Caki2 (cell line): ENCODE measurements around the gene CREM. TPM values are rescaled to one million over a fixed set of nuclear protein-coding genes. Genes with fewer than 3 reads are reported as not detected.
A peak's percentile ranks its signal among the peaks of the same experiment; 100 is the strongest.

Source experiments
- DNase-seq: peaks from one replicate; pipeline ENCODE4 v3.0.0-alpha.2; 2015; ENCODE audit warnings: low read depth
- in situ Hi-C: cut with HindIII; loops from 2 replicates; pipeline ENCODE4 v1.10.0; 2016; ENCODE audit warnings: low sequenced_read_pairs, low pct_unique_long_range_greater_than_20kb, mixed read lengths
- total RNA-seq: library from RNA; depleted of rRNA; stranded (reverse); fragments of >200 nt; shearing (Covaris generic); gene quantifications from 2 replicates; pipeline ENCODE4 v1.2.3, GENCODE V29; 2014; ENCODE audit warnings: low replicate concordance

Gene CREM
- total RNA-seq, 1 experiment from 2014 or later = 53.2 TPM

DNA sequence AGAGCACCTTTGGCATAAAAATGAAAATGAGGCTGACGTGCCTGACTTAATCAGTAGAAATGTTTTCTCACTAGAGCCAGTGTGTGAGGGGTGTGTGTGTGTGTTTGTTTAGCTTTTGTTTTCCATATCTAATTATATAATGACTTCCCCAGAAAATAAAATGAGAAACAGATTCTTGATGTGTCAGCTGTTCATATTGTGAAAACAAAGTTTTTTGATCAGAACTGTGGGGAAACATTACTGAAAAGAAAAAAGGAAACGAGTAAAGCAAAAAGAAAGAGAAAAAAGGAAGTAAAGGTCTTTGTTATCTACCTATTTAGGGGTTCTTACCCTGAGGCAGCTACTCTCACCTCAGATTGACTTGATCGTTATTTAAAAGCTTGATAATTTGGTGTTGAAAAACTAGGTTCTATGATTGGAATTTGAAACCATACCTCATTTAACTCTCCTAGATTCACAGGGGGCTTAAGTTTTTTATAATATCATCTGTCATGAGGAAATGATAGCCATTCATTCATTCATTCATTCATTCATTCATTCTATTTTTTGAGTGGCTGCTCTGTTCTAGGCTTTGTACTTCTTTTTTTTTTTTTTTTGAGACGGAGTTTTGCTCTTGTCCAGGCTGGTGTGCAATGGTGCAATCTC lies 58.0 kb downstream of the CREM start:
- DNase-seq = no peak
- in situ Hi-C loops = no loop called here

DNA sequence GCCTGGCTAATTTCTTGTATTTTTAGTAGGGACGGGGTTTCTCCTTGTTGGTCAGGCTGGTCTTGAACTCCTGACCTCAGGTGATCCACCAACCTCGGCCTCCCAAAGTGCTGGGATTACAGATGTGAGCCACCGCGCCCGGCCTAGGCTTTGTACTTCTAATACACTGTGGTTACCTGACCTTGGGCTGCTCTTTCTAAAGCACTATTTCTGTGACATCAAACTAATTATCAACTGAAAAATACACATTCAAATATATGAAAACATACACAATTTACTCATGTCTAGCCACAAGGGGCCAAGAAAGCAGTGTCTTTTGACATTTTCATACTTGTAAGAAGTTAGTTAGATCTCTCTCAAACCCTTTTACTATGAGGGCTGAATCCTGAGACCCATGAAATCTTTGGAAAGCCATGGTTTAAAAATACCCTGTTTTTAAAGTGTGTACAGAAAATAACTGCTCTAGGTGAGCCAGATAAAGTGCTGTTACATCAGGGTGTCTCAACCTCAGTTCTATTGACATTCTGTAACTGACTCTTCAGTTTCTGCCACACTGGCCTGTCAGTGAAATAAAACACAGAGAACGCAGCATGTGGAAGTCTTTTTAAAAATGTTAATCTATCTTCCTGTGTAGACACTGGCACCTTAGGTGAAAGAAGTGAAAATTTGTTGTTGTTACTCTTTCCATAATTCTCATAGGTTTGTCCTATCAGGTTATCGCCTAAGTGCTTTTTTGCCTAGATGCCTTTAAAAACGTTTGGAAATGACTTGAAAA lies 58.8 kb downstream of the CREM start:
- in situ Hi-C loops = no loop called here

DNA sequence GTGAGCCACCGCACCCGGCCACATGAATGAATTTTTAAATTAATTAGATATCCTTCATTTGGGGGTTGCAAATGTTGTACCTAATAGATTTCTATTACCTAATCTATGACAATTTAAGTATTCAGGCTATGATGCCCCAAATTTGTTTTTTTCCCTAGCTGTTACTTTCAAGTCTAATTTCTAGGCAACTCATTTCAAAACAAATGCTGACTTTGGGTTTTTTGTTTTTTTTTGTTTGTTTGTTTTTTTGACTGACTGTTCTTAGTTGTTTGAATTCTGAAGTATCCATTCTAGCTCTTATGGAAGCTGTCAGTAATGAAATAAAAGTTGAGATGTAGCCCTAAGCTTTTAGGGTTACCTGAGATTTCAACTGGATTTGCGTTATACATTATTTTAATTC lies 62.3 kb downstream of the CREM start:
- in situ Hi-C loops = no loop called here
- DNase-seq = no peak

More for the DNA sequence above, 58.8 kb downstream of the CREM start:
- DNase-seq = no peak

DNA sequence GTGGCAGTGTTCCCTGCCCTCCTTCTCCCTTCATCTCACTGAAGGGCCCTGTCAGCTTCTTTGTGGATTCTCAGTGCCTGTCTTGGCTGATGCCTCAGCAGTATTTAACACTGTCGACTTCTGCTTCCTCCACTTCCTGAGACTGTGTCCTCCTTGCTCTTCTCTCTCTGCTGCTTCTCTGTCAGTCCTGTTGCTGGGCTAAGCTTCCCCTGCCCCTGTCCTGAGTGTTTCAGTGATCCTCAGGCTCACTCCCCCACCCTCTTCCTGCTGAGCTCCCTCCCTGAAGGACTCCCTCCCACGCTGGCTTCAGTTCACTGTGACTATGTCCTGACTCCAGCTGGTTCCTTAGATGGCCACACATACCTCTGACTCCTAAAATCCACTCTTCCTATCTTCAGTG lies 64.9 kb downstream of the CREM start:
- DNase-seq = no peak
- in situ Hi-C loops = no loop called here

DNA sequence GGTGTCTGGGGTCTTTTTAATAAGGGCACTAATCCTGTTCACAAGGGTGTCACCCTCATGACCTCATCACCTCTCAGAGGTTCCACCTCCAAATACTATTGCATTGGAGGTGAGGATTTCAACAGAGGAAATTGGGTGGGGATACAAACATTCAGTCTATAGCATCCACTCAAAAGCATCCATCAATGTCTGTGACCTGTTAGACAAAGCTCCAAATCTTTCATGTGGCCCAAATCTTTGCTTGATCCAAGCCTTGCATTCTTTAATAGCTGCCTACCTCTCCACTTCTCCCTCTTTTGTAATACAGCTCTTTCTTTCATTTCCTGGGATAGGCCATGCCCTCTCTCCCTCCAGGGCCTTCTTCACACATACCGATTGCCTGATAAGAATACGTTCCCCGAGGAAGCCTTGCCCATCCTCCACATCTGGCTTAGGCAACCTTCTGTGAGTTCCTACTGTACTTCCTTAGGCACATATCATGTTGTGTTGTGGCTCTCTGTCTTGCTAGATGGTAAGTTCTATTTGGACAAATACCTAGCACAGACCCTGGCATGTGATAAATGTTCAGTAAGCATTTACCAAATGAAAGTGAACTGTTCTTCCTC lies 66.1 kb downstream of the CREM start:
- in situ Hi-C loops = no loop called here
- no peak for DNase-seq

DNA sequence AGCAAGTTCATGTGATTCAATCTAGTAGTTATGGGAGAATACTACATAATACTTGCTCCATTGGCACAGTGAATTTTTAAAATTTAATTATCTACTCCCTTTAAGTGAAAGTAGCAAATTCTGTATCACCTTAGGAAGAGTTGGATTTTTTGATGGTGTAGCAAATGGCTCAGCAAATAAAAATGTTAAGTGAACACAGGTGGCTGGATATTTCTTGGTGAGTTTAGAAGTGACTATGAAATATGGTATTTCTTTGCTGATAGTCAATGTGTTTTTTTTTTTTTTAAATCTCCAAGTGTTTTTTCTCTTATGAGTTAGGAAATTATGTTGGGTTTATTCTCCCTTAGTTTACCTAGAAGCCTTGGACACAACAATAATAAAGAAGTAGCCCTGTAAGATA lies 67.8 kb downstream of the CREM start:
- in situ Hi-C loops = no loop called here
- no peak for DNase-seq

DNA sequence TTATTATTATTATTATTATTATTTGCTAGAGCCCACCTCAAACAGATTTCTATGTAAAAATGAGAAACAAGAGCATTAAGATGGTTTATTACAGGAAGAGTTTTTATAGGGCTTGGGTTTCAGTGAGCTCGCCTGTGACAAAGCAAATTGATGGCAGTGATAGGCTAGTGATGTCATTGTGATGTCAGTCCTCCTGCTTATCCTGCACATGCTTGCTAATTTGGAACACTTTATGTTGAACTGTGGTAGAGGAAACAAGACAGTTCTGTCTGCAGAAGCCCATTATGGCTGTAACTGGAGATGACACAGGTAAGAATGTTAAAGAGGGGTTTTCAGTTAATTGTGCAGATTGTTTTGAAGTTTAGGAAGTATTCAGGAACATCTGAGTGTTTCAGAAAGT lies 68.3 kb downstream of the CREM start:
- in situ Hi-C loops = no loop called here
- DNase-seq = peak; percentile 29

DNA sequence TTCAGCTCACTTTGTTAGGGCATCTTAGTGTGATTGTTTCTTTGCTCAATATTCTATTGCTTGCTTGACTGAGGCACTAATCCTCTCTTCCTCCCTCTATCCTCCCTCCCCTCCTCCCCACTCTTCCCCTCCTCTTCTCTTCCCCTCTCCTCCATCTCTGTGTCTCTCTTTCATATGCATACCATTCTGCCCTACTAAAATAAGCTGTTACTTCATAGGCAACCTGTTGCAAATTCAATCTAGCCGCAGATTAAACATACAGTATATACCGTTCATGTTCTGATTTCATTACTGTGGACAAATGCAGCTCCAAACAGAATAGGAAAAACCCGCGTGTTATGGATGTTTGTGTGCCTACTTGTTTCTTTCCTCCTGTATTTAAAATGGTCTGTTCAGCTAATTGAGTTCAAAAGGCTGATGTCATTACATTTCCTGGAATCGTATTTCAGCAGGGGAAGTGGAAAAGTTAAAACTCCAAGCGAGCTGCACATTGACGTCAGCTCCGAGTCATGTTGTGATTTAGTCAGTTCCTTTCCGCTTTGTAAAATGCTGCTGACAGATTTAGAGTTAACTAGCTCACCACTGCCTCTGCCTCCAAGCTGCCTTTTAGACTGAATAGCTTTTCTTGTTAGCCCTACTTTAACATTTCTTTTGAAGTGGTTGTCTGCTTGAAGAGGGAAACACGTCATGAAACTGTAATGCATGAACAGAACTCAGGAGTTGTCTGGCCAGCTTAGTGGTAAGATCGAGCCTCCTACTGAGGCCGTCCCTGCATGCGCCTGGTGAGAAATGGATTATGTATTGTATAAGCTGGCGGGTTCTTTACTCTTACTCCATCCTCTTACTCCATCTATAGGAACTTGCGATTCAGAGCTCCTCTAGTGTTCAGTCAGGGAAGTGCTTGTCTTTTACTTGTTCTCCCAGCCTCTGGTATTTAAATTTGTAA lies 69.0 kb downstream of the CREM start:
- peak; percentile 93 for DNase-seq
- in situ Hi-C loops = no loop called here

DNA sequence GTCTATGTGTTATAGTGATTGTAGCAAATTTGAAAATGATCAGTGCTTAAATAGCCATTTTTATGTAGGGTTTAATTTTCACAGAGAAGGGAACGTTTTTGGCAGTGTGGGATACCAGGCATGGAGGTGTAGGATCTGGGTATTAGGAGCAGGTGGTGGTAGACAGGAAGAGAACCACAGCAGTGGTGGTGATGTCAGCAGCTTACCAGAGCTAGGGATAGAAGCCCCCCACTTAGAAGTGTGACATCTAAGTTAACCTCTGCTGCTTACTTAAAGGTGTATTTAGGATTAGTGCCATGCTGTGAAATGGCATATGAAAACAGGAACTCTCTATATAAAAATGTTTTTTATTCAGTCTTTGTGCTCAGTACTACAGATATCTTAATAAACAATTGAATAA lies 73.8 kb downstream of the CREM start:
- DNase-seq = no peak
- in situ Hi-C loops = no loop called here

DNA sequence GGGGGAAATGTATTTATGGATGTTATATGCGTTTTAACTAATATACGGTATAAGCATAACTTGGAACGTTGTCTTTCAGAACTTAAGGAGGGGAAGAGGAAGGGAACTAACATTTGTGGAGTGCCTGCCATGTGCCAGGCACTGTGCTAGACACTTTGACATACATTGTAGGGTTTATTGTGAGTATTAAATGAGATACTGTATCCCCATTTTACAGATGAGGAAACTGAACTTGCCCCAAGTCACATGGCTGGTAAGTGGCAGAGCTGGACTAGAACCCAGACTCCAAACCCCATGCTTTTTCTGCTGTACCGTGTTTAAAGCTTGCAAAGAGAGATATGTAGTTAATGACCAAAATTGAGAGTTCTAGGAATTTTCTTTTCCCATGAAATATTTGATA lies 74.6 kb downstream of the CREM start:
- in situ Hi-C loops = no loop called here
- no peak for DNase-seq

DNA sequence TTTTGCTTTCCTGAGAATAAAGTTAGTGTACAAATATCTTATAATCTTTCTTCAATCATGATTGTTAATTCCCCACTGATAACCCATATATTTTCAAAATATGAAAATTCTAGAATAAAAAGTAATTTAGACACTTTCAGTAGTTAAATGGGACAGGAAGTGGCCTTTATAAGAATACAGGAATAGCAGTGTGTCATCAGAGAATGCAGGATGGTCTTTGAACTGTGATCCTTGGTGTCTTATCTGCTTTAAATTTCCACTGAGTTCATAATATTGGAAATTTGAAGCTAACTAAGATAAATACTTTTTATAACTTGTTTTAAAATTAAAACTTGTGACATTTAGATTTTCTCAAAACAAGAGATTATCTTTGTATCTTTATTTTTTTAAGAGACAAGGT lies 75.4 kb downstream of the CREM start:
- in situ Hi-C loops = no loop called here
- DNase-seq = no peak

DNA sequence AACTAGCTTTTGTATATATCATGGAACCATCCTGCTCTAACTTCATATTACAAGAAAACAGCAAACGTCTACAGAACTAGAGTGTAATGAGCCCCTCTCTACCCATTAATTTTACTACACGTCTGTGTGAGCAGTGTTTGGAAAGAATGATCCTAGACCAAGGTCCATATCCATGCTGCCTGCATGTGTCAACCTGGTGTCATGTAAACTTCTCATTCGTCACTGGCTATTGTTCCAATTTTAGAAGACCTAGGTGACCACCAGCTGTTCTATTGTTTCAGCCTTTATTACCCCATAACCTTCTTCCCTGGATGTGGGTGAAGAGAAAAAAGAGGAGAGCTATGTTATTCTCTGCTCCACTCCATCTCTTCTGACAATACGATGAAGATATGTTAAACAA lies 77.1 kb downstream of the CREM start:
- DNase-seq = no peak
- in situ Hi-C loops = no loop called here

DNA sequence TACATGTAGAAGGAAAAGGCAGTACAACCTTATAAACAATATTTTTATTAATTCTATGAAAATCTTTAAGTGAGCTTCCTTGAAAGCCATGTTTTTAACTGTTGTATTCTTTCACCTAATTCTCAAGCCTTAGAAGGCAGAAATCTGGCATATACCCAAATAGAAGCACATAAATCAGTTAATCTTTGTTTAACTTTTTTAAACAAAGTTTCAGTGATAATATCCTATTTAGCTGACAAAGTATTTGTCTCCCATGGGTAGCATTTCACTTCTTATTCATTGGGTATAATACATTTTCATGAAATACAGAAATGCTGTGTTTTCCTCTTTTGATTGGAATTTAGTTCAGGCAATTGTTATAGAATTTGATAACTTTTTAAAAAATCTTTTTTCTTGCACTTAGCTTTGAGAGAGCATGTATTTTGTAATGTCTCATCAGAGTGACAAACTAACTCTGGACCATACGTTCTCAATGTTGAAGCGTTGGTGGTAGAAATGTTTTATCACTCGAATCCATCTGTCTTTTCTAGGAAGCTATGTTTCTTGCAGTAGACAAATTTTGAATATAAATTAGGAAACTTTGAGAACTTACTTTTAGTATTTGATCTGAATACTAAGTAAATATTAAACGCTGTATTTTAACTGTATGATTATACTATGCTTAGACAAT lies 78.1 kb downstream of the CREM start:
- in situ Hi-C loops = no loop called here
- DNase-seq = no peak

DNA sequence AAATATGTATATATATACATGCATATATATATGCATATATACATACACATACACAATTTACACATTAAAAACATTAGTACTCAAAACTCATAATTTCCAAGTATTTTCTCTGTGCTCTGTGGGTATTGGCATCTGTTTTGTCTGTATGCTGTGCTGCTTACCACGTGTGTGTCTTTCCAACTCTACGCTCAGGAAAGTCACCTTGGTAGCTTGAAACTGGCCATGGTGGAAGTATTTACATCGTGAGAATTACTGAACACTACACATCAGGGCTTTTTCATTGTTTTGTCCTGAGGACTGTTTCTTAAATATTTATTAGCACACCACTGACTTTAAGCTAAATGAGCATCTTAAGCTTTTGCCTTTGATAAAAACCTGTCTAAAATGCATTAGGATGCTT lies 79.6 kb downstream of the CREM start:
- no peak for DNase-seq
- in situ Hi-C loops = no loop called here

DNA sequence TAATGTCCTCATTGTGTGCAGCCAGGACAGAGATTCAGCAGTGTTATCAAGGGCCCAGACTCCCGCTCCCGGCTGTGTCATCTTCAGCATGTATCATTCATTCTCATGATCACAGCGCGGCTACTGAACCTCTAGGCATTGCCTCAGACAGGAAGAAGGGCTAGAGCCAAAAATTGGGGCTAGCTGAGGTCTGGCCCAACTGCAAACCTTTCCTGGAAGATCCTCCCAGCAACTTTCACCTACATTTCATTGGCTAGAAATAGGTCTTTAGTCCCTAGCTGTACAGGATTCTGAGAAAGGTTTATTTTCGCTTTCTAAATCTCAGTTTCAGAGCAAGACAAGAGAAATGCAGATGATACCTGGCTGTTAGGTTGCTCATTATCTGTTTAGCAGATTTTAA lies 81.9 kb downstream of the CREM start:
- no peak for DNase-seq
- in situ Hi-C loops = no loop called here

DNA sequence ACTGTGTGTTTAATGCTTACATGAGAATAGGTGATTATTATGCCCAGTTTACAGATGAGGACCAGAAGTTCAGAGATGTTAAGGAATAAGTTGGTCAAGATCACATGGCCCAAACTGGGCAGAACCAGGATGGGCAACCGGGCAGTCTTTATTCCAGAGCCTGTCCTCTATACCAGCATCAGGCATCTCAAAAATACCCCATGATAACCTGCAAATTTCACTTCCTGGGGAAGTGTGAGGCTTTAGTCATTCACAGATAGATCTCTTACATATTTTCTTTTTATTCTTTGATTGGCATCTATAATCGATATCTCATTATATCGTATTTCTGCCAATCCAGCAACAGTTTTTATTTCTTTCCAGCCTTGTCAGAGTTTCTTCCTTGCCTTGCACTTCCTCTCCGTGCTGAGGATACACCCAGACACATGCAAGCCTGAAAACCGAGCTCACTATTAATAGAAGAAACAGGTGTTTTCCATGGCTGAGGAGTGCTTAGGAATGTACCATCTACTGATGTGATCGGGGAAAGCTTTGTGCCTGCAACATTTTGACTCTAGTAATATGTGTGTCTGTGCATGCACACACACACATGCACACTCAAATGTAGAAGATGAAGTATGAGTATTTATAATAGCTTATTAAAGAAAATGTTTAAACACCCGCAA lies 82.4 kb downstream of the CREM start:
- no peak for DNase-seq
- in situ Hi-C loops = no loop called here

DNA sequence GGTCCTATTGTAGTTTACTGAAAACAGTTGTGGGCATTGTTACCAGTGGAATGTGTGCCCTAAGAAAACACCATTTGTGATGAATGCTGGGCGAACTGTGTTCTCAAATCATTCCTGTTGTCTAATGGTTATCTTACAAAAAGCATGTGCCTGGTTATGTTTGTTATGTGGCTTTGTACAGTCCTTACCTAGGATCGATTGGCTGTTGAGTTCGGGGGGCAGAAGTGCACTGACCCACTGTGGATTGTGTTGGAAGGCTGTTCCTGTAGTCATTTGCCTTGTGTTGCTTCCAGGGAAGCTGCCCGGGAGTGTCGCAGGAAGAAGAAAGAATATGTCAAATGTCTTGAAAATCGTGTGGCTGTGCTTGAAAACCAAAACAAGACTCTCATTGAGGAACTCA lies 84.3 kb downstream of the CREM start:
- in situ Hi-C loops = no loop called here
- no peak for DNase-seq

DNA sequence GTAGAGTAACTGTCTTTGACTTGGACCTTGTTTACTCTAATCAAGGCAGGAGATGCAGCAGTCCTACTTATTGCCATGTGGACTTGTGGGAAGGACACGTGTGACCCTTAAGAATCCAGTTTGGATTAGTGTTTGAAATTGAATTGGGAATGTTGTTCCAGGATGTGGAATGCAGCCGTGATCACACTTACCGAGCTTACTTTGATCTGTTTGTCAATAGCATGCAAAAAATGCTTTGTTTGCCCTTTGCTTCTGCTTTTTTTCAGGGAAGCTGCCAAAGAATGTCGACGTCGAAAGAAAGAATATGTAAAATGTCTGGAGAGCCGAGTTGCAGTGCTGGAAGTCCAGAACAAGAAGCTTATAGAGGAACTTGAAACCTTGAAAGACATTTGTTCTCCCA lies 84.7 kb downstream of the CREM start:
- in situ Hi-C loops = no loop called here

More for the DNA sequence above, 84.7 kb downstream of the CREM start:
- DNase-seq = no peak
